Effector memory CD4-positive, alpha-beta T cell (primary cell): ENCODE measurements around the gene NXN.

Experiments used
- DNase-seq, 3 donors: peaks; one replicate each; pipeline ENCODE4 v3.0.0-alpha.2; 2020
- H3K27ac ChIP-seq: 2 replicates; pipeline ENCODE4 v1.7.0; 2013; ENCODE audit warnings: mild to moderate bottlenecking, low read length, moderate library complexity; ENCODE audit not compliant: insufficient read depth, poor library complexity, severe bottlenecking
- H3K27me3 ChIP-seq: replicated peaks from 2 replicates; pipeline ENCODE4 v1.7.0; 2013; ENCODE audit warnings: mild to moderate bottlenecking, low read length; ENCODE audit not compliant: insufficient read depth, control insufficient read depth, poor library complexity, severe bottlenecking
- H3K36me3 ChIP-seq: 2 replicates; pipeline ENCODE4 v1.7.0; 2013; ENCODE audit warnings: mild to moderate bottlenecking, low read length, moderate library complexity; ENCODE audit not compliant: control insufficient read depth, insufficient read depth
- H3K4me1 ChIP-seq: 2 replicates; pipeline ENCODE4 v1.7.0; 2013; ENCODE audit warnings: low read length, mild to moderate bottlenecking; ENCODE audit not compliant: control insufficient read depth, insufficient read depth, poor library complexity, severe bottlenecking
- H3K4me3 ChIP-seq: 2 replicates; pipeline ENCODE4 v1.7.0; 2013; ENCODE audit warnings: low read length, low read depth, mild to moderate bottlenecking; ENCODE audit not compliant: insufficient read depth, poor library complexity, severe bottlenecking
- H3K9me3 ChIP-seq: 2 replicates; pipeline ENCODE4 v1.7.0; 2013; ENCODE audit warnings: mild to moderate bottlenecking, low read length, moderate library complexity; ENCODE audit not compliant: control insufficient read depth

The NXN gene

GRCh38 chr17:896953-897661 is 82.5 kb downstream of the NXN start:
- H3K36me3 ChIP-seq = no peaks in the 10 kb centered on the region
- no peaks in the 10 kb centered on the region for H3K9me3 ChIP-seq
- no peak overlapping the region for H3K27ac ChIP-seq
- H3K4me1 ChIP-seq = no peaks in the 10 kb centered on the region
- H3K4me3 ChIP-seq = no peak overlapping the region
- no peak for DNase-seq
- peaks cover 6% of the 10 kb centered on the region for H3K27me3 ChIP-seq

GRCh38 chr17:896454-896853 is 83.1 kb downstream of the NXN start:
- no peaks in the 10 kb centered on the region for H3K36me3 ChIP-seq
- no peaks in the 10 kb centered on the region for H3K4me1 ChIP-seq
- no peak overlapping the region for H3K4me3 ChIP-seq
- H3K9me3 ChIP-seq = no peaks in the 10 kb centered on the region
- peaks cover 6% of the 10 kb centered on the region for H3K27me3 ChIP-seq
- no peak for DNase-seq
- no peak overlapping the region for H3K27ac ChIP-seq

- Histone ChIP-seq H3K27me3 (peaks cover 6% of the 10 kb centered on the region), H3K27ac (no peak overlapping the region), H3K36me3 (no peaks in the 10 kb centered on the region), H3K4me1 (peaks cover 3% of the 10 kb centered on the region), H3K4me3 (no peak overlapping the region), H3K9me3 (no peaks in the 10 kb centered on the region)
- DNase-seq = no peak
These were observed 86.6 kb downstream of the NXN start for GRCh38 chr17:892958-893357.

GRCh38 chr17:888998-889441 is 90.6 kb downstream of the NXN start:
- Histone ChIP-seq H3K4me3 (no peak overlapping the region), H3K27me3 (no peaks in the 10 kb centered on the region), H3K27ac (no peak overlapping the region), H3K4me1 (peaks cover 3% of the 10 kb centered on the region), H3K9me3 (no peaks in the 10 kb centered on the region), H3K36me3 (no peaks in the 10 kb centered on the region)
- peak in 1 of 3 donors; percentile 1 for DNase-seq

- no peaks in the 10 kb centered on the region for H3K9me3 ChIP-seq
- no peak overlapping the region for H3K27ac ChIP-seq
- H3K36me3 ChIP-seq = no peaks in the 10 kb centered on the region
- no peak overlapping the region for H3K4me3 ChIP-seq
- H3K27me3 ChIP-seq = no peaks in the 10 kb centered on the region
- DNase-seq = no peak
- H3K4me1 ChIP-seq = peaks cover 3% of the 10 kb centered on the region
These were observed 91.9 kb downstream of the NXN start for GRCh38 chr17:887551-888209.

- Histone ChIP-seq H3K36me3 (no peaks in the 10 kb centered on the region), H3K4me1 (peaks cover 3% of the 10 kb centered on the region), H3K27ac (no peak overlapping the region), H3K9me3 (no peaks in the 10 kb centered on the region), H3K4me3 (no peak overlapping the region), H3K27me3 (no peaks in the 10 kb centered on the region)
- DNase-seq = no peak
These were observed 93.5 kb downstream of the NXN start for GRCh38 chr17:885971-886571.

- DNase-seq = no peak
- Histone ChIP-seq H3K4me3 (no peak overlapping the region), H3K27me3 (no peaks in the 10 kb centered on the region), H3K36me3 (no peaks in the 10 kb centered on the region), H3K27ac (no peak overlapping the region), H3K9me3 (no peaks in the 10 kb centered on the region), H3K4me1 (no peaks in the 10 kb centered on the region)
These were observed 96.0 kb downstream of the NXN start for GRCh38 chr17:883586-883962.

- no peak overlapping the region for H3K4me3 ChIP-seq
- H3K27ac ChIP-seq = no peak overlapping the region
- no peaks in the 10 kb centered on the region for H3K36me3 ChIP-seq
- no peak for DNase-seq
- H3K27me3 ChIP-seq = no peaks in the 10 kb centered on the region
- H3K4me1 ChIP-seq = no peaks in the 10 kb centered on the region
- H3K9me3 ChIP-seq = no peaks in the 10 kb centered on the region
These were observed 96.6 kb downstream of the NXN start for GRCh38 chr17:882827-883585.

- Histone ChIP-seq H3K36me3 (no peaks in the 10 kb centered on the region), H3K4me3 (no peak overlapping the region), H3K27ac (no peak overlapping the region), H3K27me3 (no peaks in the 10 kb centered on the region), H3K9me3 (no peaks in the 10 kb centered on the region), H3K4me1 (no peaks in the 10 kb centered on the region)
- DNase-seq = no peak
These were observed 97.8 kb downstream of the NXN start for GRCh38 chr17:881778-882177.
